ENCODE measurements around the gene RGS7. TPM values are rescaled to one million over a fixed set of nuclear protein-coding genes. Genes with fewer than 3 reads are reported as not detected.

The RGS7 gene
- total RNA-seq, 4 donors from 2014 or later, result 0.39 TPM; not detected in 3

DNA sequence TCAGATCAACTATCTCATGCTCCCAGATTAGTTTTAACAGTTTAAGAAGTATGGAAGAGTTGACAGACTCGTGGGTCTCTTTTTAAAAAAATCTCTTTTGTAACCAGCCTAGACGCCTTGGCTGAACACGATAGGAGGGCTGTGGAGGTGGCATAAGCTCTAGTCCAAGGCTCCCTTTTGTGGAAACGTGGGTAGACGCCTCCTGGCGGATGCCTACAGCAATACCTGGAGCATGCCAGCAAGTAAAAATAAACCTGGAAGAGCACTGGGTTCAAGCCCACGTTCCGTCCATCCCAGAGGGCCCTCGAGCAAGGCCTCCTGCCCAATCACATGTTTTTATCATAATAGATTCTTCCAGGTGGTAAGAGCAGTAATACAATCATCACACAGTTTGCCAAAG, 87.9 kb downstream of the RGS7 start:
- Histone ChIP-seq H3K27me3 (no peaks in the 10 kb centered on the region), H3K4me3 (replicated peaks in 1 of 3) (no peak overlapping the region), H3K4me1 (no peaks in the 10 kb centered on the region), H3K27ac (no peak overlapping the region), H3K9me3 (no peaks in the 10 kb centered on the region), H3K36me3 (no peaks in the 10 kb centered on the region)
- intact Hi-C loops (cut with DNase I), result no loop called here
- no peak for DNase-seq
- TF ChIP-seq POLR2A (IDR thresholded peaks at IDR 0.05), result no peak
- TF ChIP-seq, protein P1, sequence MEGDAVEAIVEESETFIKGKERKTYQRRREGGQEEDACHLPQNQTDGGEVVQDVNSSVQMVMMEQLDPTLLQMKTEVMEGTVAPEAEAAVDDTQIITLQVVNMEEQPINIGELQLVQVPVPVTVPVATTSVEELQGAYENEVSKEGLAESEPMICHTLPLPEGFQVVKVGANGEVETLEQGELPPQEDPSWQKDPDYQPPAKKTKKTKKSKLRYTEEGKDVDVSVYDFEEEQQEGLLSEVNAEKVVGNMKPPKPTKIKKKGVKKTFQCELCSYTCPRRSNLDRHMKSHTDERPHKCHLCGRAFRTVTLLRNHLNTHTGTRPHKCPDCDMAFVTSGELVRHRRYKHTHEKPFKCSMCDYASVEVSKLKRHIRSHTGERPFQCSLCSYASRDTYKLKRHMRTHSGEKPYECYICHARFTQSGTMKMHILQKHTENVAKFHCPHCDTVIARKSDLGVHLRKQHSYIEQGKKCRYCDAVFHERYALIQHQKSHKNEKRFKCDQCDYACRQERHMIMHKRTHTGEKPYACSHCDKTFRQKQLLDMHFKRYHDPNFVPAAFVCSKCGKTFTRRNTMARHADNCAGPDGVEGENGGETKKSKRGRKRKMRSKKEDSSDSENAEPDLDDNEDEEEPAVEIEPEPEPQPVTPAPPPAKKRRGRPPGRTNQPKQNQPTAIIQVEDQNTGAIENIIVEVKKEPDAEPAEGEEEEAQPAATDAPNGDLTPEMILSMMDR (IDR thresholded peaks at IDR 0.05), result no peak
- WGBS, 2 donors, result 65 to 68% methylated on average over 9 of the region's 9 CpGs

DNA sequence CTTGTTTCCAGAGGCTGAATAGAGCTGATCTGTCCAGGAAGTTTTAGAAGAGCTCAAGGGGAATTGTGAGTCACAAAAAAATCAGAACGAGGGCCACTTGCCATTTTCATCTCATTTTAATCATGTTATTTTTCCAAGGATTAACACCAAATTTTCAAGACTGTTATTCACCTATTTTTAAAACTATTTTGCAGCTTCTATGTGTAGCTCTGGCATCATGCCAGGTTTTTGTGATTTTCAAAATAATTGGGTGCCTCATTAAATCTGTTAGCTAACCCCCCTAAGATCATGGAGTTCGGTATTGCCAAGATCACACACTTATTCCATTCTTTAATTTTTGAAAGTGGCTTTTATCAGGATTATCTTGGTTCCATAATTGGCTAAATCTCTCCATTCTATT, 90.9 kb downstream of the RGS7 start:
- no peak for DNase-seq
- WGBS, 2 donors, result 81 to 88% methylated on average over 2 of the region's 2 CpGs
- no peaks in the 10 kb centered on the region for H3K36me3 ChIP-seq
- intact Hi-C loops (cut with DNase I), result no loop called here
- H3K27me3 ChIP-seq, result no peaks in the 10 kb centered on the region
- TF ChIP-seq POLR2A (IDR thresholded peaks at IDR 0.05), result no peak
- TF ChIP-seq, protein P1 (IDR thresholded peaks at IDR 0.05), result no peak
- H3K9me3 ChIP-seq, result no peaks in the 10 kb centered on the region
- no peaks in the 10 kb centered on the region for H3K4me1 ChIP-seq
- no peak overlapping the region for H3K27ac ChIP-seq
- no peak overlapping the region for H3K4me3 ChIP-seq (replicated peaks in 1 of 3)

DNA sequence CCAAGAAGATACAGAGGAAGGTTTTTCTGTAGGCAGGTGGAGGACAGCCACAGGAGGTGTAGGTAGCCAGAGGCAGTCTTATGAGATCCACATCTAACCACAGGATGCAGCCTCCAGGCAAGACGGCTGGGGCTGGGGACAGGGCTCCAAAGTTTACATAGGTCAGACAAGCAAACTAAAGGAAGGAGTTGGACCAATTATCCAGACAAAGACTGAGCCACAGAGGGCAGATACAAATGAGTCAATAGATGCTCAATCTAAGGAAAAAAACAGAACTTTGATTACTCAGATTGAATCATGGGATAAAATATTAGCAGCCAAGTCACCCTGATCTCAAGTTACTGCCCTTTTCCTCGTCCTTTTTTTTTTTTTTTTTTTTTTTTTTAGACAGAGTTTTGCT, 91.6 kb downstream of the RGS7 start:
- Histone ChIP-seq H3K4me3 (replicated peaks in 1 of 3) (no peak overlapping the region), H3K27me3 (no peaks in the 10 kb centered on the region), H3K9me3 (no peaks in the 10 kb centered on the region), H3K27ac (no peak overlapping the region), H3K36me3 (no peaks in the 10 kb centered on the region), H3K4me1 (no peaks in the 10 kb centered on the region)
- TF ChIP-seq, protein P1 (IDR thresholded peaks at IDR 0.05), result no peak
- no peak for TF ChIP-seq POLR2A (IDR thresholded peaks at IDR 0.05)
- WGBS, 2 donors, result 46 to 59% methylated on average over 2 of the region's 2 CpGs
- no peak for DNase-seq
- intact Hi-C loops (cut with DNase I), result no loop called here

DNA sequence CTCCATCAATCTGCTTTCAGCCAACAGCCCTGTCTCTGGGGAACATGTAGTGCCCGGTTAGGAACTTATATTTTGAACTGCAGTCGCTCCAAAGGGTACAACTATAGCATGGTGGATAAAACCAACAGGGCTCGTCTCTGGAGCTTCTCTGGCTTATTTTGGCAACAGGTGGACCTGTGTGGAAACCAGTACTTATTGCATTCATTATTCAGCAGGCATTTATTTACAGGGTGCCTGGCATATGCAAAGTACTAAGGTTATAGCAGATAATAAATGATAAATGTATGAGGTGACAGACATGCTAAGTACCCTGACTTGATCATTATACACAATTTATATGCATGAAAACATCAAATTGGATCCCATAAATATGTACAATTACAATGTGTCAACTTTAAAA, 93.7 kb downstream of the RGS7 start:
- intact Hi-C loops (cut with DNase I), result no loop called here

DNA sequence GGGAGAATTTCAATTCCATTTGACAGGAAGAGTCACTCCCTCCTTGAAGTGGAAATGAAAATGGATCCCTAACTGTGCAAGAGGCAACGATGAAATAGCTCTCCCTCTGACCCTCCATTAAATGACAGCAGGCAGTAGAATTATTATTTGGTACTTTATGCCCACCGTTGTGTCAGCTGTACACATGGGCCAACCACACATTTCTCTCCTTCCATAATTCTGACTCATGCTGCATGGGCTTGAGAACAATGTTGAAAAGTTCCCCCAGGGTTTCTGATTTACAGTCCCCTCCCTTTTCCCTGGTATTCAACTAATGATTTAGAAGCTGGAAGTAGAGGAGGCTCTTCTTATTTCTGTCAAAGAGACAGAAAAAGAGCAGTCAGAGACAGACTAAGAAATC, 103.5 kb downstream of the RGS7 start:
- DNase-seq, result no peak
- no peaks in the 10 kb centered on the region for H3K27me3 ChIP-seq
- no peak overlapping the region for H3K27ac ChIP-seq
- intact Hi-C loops (cut with DNase I), result no loop called here
- TF ChIP-seq, protein P1 (IDR thresholded peaks at IDR 0.05), result no peak
- TF ChIP-seq POLR2A (IDR thresholded peaks at IDR 0.05), result no peak
- H3K4me3 ChIP-seq (replicated peaks in 1 of 3), result no peak overlapping the region
- 74 to 90% methylated on average over 2 of the region's 2 CpGs for WGBS, 2 donors
- no peaks in the 10 kb centered on the region for H3K36me3 ChIP-seq
- H3K9me3 ChIP-seq, result no peaks in the 10 kb centered on the region
- H3K4me1 ChIP-seq, result no peaks in the 10 kb centered on the region

More for the DNA sequence above, 93.7 kb downstream of the RGS7 start:
- no peak overlapping the region for H3K4me3 ChIP-seq (replicated peaks in 1 of 3)
- DNase-seq, result no peak
- WGBS, 2 donors, result 50 to 66% methylated on average over 3 of the region's 3 CpGs
- TF ChIP-seq POLR2A (IDR thresholded peaks at IDR 0.05), result no peak
- TF ChIP-seq, protein P1 (IDR thresholded peaks at IDR 0.05), result no peak
- no peaks in the 10 kb centered on the region for H3K9me3 ChIP-seq
- no peaks in the 10 kb centered on the region for H3K36me3 ChIP-seq
- no peaks in the 10 kb centered on the region for H3K27me3 ChIP-seq
- H3K27ac ChIP-seq, result no peak overlapping the region
- H3K4me1 ChIP-seq, result no peaks in the 10 kb centered on the region

All from thyroid gland (tissue), 4 donors.